Inferior parietal cortex (tissue), 1 donor: ENCODE results near the gene NEO1.

ENCODE experiments used
- DNase-seq: peaks from one replicate; pipeline ENCODE4 v3.0.0-alpha.2; 2016; ENCODE audit errors: extremely low spot score

The NEO1 gene

GRCh38 chr15:73031648-73032047 is 20.6 kb upstream of the NEO1 start:
- no peak for DNase-seq

GRCh38 chr15:73033611-73034010 is 18.7 kb upstream of the NEO1 start:
- no peak for DNase-seq

- DNase-seq, result no peak
These were observed 18.0 kb upstream of the NEO1 start for GRCh38 chr15:73034221-73034620.

GRCh38 chr15:73035221-73035620 is 17.0 kb upstream of the NEO1 start:
- DNase-seq, result no peak

- no peak for DNase-seq
These were observed 14.0 kb upstream of the NEO1 start for GRCh38 chr15:73038220-73038619.

GRCh38 chr15:73046073-73046472 is 6.2 kb upstream of the NEO1 start:
- DNase-seq, result no peak

GRCh38 chr15:73047882-73048281 is 4.4 kb upstream of the NEO1 start:
- DNase-seq, result no peak

GRCh38 chr15:73048624-73049295 is 3.5 kb upstream of the NEO1 start:
- DNase-seq, result no peak

GRCh38 chr15:73049564-73050215 is 2.6 kb upstream of the NEO1 start:
- DNase-seq, result no peak

GRCh38 chr15:73050561-73051295 is 1.5 kb upstream of the NEO1 start:
- DNase-seq, result no peak

- DNase-seq, result no peak
These were observed 864 bp upstream of the NEO1 start for GRCh38 chr15:73051391-73051806.

GRCh38 chr15:73052653-73053397 is 562 bp downstream of the NEO1 start:
- DNase-seq, result peak; percentile 75

GRCh38 chr15:73053398-73053723 is 1.1 kb downstream of the NEO1 start:
- DNase-seq, result no peak

GRCh38 chr15:73054417-73054953 is 2.2 kb downstream of the NEO1 start:
- DNase-seq, result no peak

GRCh38 chr15:73056460-73056859 is 4.2 kb downstream of the NEO1 start:
- no peak for DNase-seq

- no peak for DNase-seq
These were observed 6.2 kb downstream of the NEO1 start for GRCh38 chr15:73058437-73058836.

- DNase-seq, result no peak
These were observed 12.9 kb downstream of the NEO1 start for GRCh38 chr15:73065114-73065513.

GRCh38 chr15:73069109-73069508 is 16.8 kb downstream of the NEO1 start:
- no peak for DNase-seq

GRCh38 chr15:73072894-73073293 is 20.6 kb downstream of the NEO1 start:
- no peak for DNase-seq

- no peak for DNase-seq
These were observed 22.0 kb downstream of the NEO1 start for GRCh38 chr15:73074241-73074640.

- DNase-seq, result peak; percentile 76
These were observed 23.0 kb downstream of the NEO1 start for GRCh38 chr15:73075160-73075859.
